ENCODE results near the gene TSC22D4. TPM values are rescaled to one million over a fixed set of nuclear protein-coding genes. Genes with fewer than 3 reads are reported as not detected.
A peak's percentile ranks its signal among the peaks of the same experiment; 100 is the strongest.

Gene TSC22D4
- total RNA-seq, 1 donor from 2014 or later, result 68.7 TPM

GRCh38 chr7:100490483-100491191 is 11.6 kb upstream of the TSC22D4 start:
- H3K36me3 Mint-ChIP-seq (ENCODE audit: low read depth), result no peaks in the 10 kb centered on the region
- intact Hi-C loops (cut with micrococcal nuclease), result no loop called here
- ChIA-PET CTCF (no interaction called here), POLR2A (interaction anchor here (0.6 kb wide), 1 partner anchor 46 kb away, joined by 11 read pairs; no protein-coding TSS in a partner anchor)
- TF ChIP-seq CTCF (IDR thresholded peaks at IDR 0.05), result no peak
- H3K4me3 Mint-ChIP-seq, result no peak overlapping the region
- ATAC-seq (ENCODE audit: low read depth) (no peak), DNase-seq (no peak)
- peaks cover 6% of the 10 kb centered on the region for H3K4me1 Mint-ChIP-seq
- H3K9me3 Mint-ChIP-seq, result no peaks in the 10 kb centered on the region
- peaks cover 26% of the 10 kb centered on the region for H3K27me3 Mint-ChIP-seq
- no peak overlapping the region for H3K27ac Mint-ChIP-seq

- ChIA-PET POLR2A (interaction anchor here (0.6 kb wide), 1 partner anchor 47 kb away, joined by 11 read pairs; no protein-coding TSS in a partner anchor), CTCF (no interaction called here)
- no peak for TF ChIP-seq CTCF (IDR thresholded peaks at IDR 0.05)
- no peak for DNase-seq
- H3K9me3 Mint-ChIP-seq, result no peaks in the 10 kb centered on the region
- peak; percentile 35 for ATAC-seq (ENCODE audit: low read depth)
- no peak overlapping the region for H3K4me3 Mint-ChIP-seq
- peaks cover 6% of the 10 kb centered on the region for H3K4me1 Mint-ChIP-seq
- intact Hi-C loops (cut with micrococcal nuclease), result no loop called here
- no peaks in the 10 kb centered on the region for H3K36me3 Mint-ChIP-seq (ENCODE audit: low read depth)
- H3K27me3 Mint-ChIP-seq, result peaks cover 26% of the 10 kb centered on the region
- H3K27ac Mint-ChIP-seq, result no peak overlapping the region
Observed at GRCh38 chr7:100489824-100490223, 10.8 kb upstream of the TSC22D4 start.

- POLR2A ChIA-PET, result interaction anchor here (0.6 kb wide), 1 partner anchor 315 kb away, joined by 4 read pairs; no protein-coding TSS in a partner anchor
- no peak for DNase-seq
- Mint-ChIP-seq H3K4me1 (peaks cover 6% of the 10 kb centered on the region), H3K27me3 (peaks cover 26% of the 10 kb centered on the region), H3K9me3 (no peaks in the 10 kb centered on the region), H3K27ac (no peak overlapping the region), H3K36me3 (ENCODE audit: low read depth) (no peaks in the 10 kb centered on the region), H3K4me3 (no peak overlapping the region)
- intact Hi-C loops (cut with micrococcal nuclease), result no loop called here
- CTCF ChIA-PET, result no interaction called here
- no peak for ATAC-seq (ENCODE audit: low read depth)
- TF ChIP-seq CTCF (IDR thresholded peaks at IDR 0.05), result no peak
Observed at GRCh38 chr7:100489121-100489520, 10.1 kb upstream of the TSC22D4 start.

GRCh38 chr7:100488333-100489095 is 9.5 kb upstream of the TSC22D4 start:
- Mint-ChIP-seq H3K4me3 (no peak overlapping the region), H3K9me3 (no peaks in the 10 kb centered on the region), H3K36me3 (ENCODE audit: low read depth) (no peaks in the 10 kb centered on the region), H3K4me1 (peaks cover 6% of the 10 kb centered on the region), H3K27ac (no peak overlapping the region), H3K27me3 (peaks cover 26% of the 10 kb centered on the region)
- ATAC-seq (ENCODE audit: low read depth) (no peak), DNase-seq (no peak)
- ChIA-PET POLR2A (no interaction called here), CTCF (interaction anchor here (2.4 kb wide), 1 partner anchor 71 kb away, joined by 6 read pairs; no protein-coding TSS in a partner anchor)
- intact Hi-C loops (cut with micrococcal nuclease), result no loop called here
- TF ChIP-seq CTCF (IDR thresholded peaks at IDR 0.05), result no peak

Measured in activated B cell treated with CpG ODN at 0.5 μM for 24 hours (primary cell).